CD4-positive, alpha-beta T cell treated with Interleukin-1 beta for 1 hour (primary cell): ENCODE data around the gene CSTPP1.

Experiments used
- DNase-seq, 2 donors: peaks; one replicate each; pipeline ENCODE4 v3.0.0-alpha.2; 2020 to 2022

The CSTPP1 gene

GRCh38 chr11:46999217-46999616, 62.7 kb downstream of the CSTPP1 start:
- DNase-seq = no peak

GRCh38 chr11:47000033-47000432, 63.5 kb downstream of the CSTPP1 start:
- no peak for DNase-seq

GRCh38 chr11:47001781-47002181, 65.2 kb downstream of the CSTPP1 start:
- DNase-seq = no peak

GRCh38 chr11:47002390-47002789, 65.8 kb downstream of the CSTPP1 start:
- DNase-seq = no peak

GRCh38 chr11:47003180-47003877, 66.8 kb downstream of the CSTPP1 start:
- DNase-seq = no peak

GRCh38 chr11:47004595-47005033, 68.1 kb downstream of the CSTPP1 start:
- no peak for DNase-seq

GRCh38 chr11:47005441-47005840, 68.9 kb downstream of the CSTPP1 start:
- DNase-seq = no peak

- DNase-seq = no peak
Observed at GRCh38 chr11:47007579-47007978, 71.0 kb downstream of the CSTPP1 start.

GRCh38 chr11:47010179-47010578, 73.6 kb downstream of the CSTPP1 start:
- no peak for DNase-seq

- DNase-seq = no peak
Observed at GRCh38 chr11:47014097-47014496, 77.5 kb downstream of the CSTPP1 start.

GRCh38 chr11:47018637-47019036, 82.1 kb downstream of the CSTPP1 start:
- DNase-seq = no peak

- DNase-seq = no peak
Observed at GRCh38 chr11:47020793-47021526, 84.4 kb downstream of the CSTPP1 start.

GRCh38 chr11:47021527-47021818, 84.9 kb downstream of the CSTPP1 start:
- DNase-seq = no peak

GRCh38 chr11:47021965-47022364, 85.4 kb downstream of the CSTPP1 start:
- no peak for DNase-seq

GRCh38 chr11:47028195-47029093, 91.9 kb downstream of the CSTPP1 start:
- DNase-seq = no peak

- no peak for DNase-seq
Observed at GRCh38 chr11:47033439-47033838, 96.9 kb downstream of the CSTPP1 start.

- no peak for DNase-seq
Observed at GRCh38 chr11:47034091-47034490, 97.5 kb downstream of the CSTPP1 start.

- no peak for DNase-seq
Observed at GRCh38 chr11:47035108-47035507, 98.5 kb downstream of the CSTPP1 start.

- DNase-seq = no peak
Observed at GRCh38 chr11:47044119-47044518, 107.6 kb downstream of the CSTPP1 start.

- DNase-seq = no peak
Observed at GRCh38 chr11:47047972-47048371, 111.4 kb downstream of the CSTPP1 start.

- no peak for DNase-seq
Observed at GRCh38 chr11:47050284-47050683, 113.7 kb downstream of the CSTPP1 start.

- DNase-seq = no peak
Observed at GRCh38 chr11:47051217-47051616, 114.7 kb downstream of the CSTPP1 start.

GRCh38 chr11:47052165-47052564, 115.6 kb downstream of the CSTPP1 start:
- no peak for DNase-seq

- no peak for DNase-seq
Observed at GRCh38 chr11:47052576-47052975, 116.0 kb downstream of the CSTPP1 start.
